BLaER1 (cell line): ENCODE results near the gene UFC1.
A peak's percentile ranks its signal among the peaks of the same experiment; 100 is the strongest.

Experiments used
- H3K27ac ChIP-seq: shearing (Covaris generic); formaldehyde crosslinking; 2 replicates; pipeline ENCODE4 v1.8.1; 2022
- H3K27me3 ChIP-seq: shearing (Covaris generic); formaldehyde crosslinking; 2 replicates; pipeline ENCODE4 v1.8.1; 2022
- H3K36me3 ChIP-seq: shearing (Covaris generic); formaldehyde crosslinking; 2 replicates; pipeline ENCODE4 v1.8.1; 2022
- H3K4me1 ChIP-seq: shearing (Covaris generic); formaldehyde crosslinking; 2 replicates; pipeline ENCODE4 v1.8.1; 2022
- H3K4me2 ChIP-seq: shearing (Covaris generic); formaldehyde crosslinking; 2 replicates; pipeline ENCODE4 v1.8.1; 2022
- H3K4me3 ChIP-seq: shearing (Covaris generic); formaldehyde crosslinking; 2 replicates; pipeline ENCODE4 v1.8.1; 2022
- H3K9ac ChIP-seq: shearing (Covaris generic); formaldehyde crosslinking; 2 replicates; pipeline ENCODE4 v1.8.1; 2022
- H3K9me3 ChIP-seq: shearing (Covaris generic); formaldehyde crosslinking; 2 replicates; pipeline ENCODE4 v1.8.1; 2022
- H4K20me1 ChIP-seq: shearing (Covaris generic); formaldehyde crosslinking; 2 replicates; pipeline ENCODE4 v1.8.1; 2022
- Cebpa-rat ChIP-seq: shearing (Covaris generic); IDR thresholded peaks from 2 replicates; pipeline ENCODE4 v1.8.1; 2022

Gene UFC1

DNA sequence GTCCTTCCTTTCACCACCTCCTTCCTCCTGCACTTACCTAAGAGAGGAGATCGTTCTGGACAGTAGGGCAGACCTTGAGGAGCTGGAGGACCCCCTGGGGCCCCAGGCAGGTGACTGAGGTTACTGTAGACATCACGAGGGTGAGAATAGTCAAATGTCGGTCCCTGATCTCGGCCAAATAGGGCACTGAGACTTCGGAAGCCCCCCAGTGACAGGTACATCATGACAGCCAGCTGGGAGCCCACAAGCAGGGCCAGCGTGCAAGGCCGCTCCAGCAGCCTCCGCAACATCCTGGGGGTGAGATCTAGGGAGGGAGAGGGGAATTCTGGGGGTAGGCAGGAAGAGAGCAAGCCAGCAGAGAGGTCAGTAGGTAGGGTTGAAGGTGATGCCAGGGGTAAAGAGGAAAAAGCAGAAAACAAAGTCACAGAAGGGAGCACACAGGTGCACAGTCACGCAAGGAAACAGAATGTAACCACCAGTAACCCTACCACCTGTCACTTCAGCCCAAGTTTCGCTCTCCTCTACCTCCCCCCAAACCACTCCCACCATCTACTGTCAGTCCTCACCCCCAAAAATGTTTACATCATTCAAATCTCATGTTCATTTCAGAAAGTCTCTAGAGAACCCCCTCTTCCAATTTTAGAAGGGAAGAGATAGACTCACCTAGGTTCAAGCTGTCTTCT is 22.1 kb downstream of the UFC1 start:
- H3K27ac ChIP-seq, result no peak overlapping the region
- no peaks in the 10 kb centered on the region for H3K27me3 ChIP-seq
- peak overlapping the region; percentile 88 for H3K9ac ChIP-seq
- peak overlapping the region; percentile 98 for H3K4me2 ChIP-seq
- peaks cover 53% of the 10 kb centered on the region for H3K36me3 ChIP-seq
- H3K4me1 ChIP-seq, result peaks cover 48% of the 10 kb centered on the region
- no peak for TF ChIP-seq Cebpa-rat
- peaks cover 18% of the 10 kb centered on the region; the same call in 1 of the 2 replicates for H4K20me1 ChIP-seq
- no peaks in the 10 kb centered on the region for H3K9me3 ChIP-seq
- peak overlapping the region; percentile 82 for H3K4me3 ChIP-seq

DNA sequence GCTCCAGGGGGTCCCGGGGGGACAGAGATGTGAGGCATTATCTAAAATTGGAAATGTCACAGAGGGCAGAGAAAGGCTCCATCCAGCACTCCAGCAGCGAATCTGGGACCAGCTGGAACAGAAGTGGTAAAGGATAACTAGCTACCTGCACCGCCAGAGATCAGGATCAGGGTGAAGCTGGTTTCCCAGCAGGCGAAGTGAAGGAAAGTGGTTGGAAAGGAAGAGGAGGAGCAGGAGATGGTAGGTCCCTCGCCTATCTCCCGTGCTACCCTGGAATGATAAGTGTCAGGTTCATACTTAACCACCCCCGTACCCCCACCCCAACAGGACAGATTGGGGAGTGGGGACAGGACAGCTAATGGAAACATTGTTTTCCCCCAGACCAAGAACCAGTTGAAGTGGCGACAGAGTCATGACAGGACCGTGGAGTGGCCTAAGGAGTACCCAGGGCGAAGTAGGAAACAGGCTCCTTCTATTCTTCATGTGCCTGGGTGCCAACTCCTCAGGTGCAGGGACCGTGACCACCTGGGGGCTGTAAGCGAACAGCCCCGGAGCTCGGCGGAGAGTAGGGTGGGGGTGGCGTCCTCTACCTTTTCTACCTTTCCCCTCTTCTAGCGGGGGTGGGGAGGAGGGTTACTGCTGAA is 22.8 kb downstream of the UFC1 start:
- no peaks in the 10 kb centered on the region for H3K9me3 ChIP-seq
- H3K4me1 ChIP-seq, result peaks cover 55% of the 10 kb centered on the region

DNA sequence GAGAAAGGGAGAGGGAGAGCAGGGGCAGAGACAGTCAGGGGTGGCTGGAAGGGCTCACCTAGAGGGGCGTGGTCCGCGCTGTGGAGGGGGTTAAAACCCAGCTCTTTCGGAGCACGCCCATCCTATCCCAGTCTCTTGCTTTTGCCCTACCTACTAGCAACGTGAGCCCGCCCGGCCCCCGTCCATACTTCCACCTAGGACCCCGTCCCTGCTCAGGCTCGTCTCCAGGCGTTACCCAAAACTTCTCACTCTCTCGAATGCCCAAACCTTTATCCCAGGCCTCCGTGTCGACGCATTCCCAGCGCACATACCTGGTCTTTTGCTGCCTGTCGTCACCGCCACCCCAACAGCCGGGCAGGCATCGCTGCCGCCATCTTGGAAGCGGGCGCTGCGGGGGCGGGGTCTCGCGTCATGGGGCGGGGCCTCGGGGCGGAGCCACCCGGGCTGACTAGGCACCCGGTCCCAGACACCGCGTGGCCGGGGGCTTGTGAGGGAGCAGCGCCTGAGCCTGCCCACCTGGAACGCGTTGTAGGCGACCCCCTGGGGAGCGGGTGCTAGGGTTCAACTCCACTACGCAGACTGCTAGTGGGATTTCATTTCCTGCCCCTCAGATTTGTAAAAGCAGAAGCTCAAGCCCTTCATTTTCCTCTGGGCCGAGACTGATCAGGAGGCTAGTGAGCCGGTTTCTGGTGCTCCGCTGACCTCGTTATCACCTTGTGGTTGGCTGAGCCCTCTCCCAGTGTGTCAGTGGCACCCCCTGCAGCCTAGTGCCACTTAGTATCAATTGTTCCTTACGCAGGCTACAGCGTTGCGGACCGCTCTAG is 23.5 kb downstream of the UFC1 start, which contains the start of gene B4GALT3:
Gene B4GALT3 (minus strand): TSS at position 396 of the 824 bp plus-strand sequence. CDS start 1,447 bp downstream, outside the sequence.
- Histone ChIP-seq H3K27ac (peak within 1 kb of the TSS; percentile 86), H3K27me3 (no peaks in the 10 kb centered on the region), H3K36me3 (peaks cover 39% of the 10 kb centered on the region), H3K9ac (peak within 1 kb of the TSS; percentile 88), H3K9me3 (no peaks in the 10 kb centered on the region), H4K20me1 (peaks cover 18% of the 10 kb centered on the region; the same call in 1 of the 2 replicates), H3K4me2 (peak within 1 kb of the TSS; percentile 98), H3K4me3 (peak within 1 kb of the TSS; percentile 82), H3K4me1 (peaks cover 62% of the 10 kb centered on the region)
- no peak for TF ChIP-seq Cebpa-rat

More for the DNA sequence above, 22.8 kb downstream of the UFC1 start:
- H3K4me3 ChIP-seq, result peak overlapping the region; percentile 82
- H3K9ac ChIP-seq, result peak overlapping the region; percentile 88
- peak overlapping the region; percentile 98 for H3K4me2 ChIP-seq
- H3K36me3 ChIP-seq, result peaks cover 46% of the 10 kb centered on the region
- peak overlapping the region; percentile 86 for H3K27ac ChIP-seq
- TF ChIP-seq Cebpa-rat, result no peak
- H3K27me3 ChIP-seq, result no peaks in the 10 kb centered on the region
- peaks cover 18% of the 10 kb centered on the region; the same call in 1 of the 2 replicates for H4K20me1 ChIP-seq

DNA sequence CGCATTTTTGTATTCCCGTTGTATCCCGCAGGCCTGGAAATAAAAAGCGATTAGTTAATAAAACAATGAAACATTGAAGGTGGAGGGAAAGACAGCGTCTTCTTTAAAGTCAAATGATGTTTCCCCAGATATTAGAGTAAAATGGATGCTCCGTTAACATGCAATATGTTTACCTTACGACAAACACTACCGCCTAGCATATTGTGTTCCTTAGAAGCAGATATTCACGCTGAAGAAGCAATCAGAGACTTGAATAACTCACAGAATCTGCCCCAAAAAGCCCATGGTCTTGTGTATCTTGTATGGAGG is 24.1 kb downstream of the UFC1 start:
- H3K4me2 ChIP-seq, result peak overlapping the region; percentile 98

DNA sequence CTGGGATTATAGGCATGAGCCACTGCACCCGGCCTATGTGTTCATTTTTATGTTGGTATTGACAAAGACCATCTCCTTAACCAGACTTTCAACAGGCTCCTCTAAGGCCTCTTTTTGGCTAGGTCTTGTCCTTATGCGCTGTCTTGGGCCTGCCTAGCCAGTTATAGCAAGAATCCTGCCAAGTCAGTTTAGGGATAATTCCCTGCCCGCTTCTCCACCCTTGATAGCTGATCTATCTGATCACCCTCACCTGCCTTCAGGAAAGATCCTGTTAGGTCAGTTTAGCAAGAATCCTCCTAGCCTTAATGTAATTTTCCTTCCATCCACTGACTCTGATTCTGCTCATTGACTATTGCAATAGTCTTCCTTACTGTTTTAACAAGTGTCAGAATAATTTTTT is 25.9 kb downstream of the UFC1 start:
- H3K4me2 ChIP-seq, result peak overlapping the region; percentile 98; the same call in 1 of the 2 replicates
- H3K9ac ChIP-seq, result no peak overlapping the region
- no peak for TF ChIP-seq Cebpa-rat
- no peaks in the 10 kb centered on the region for H3K27me3 ChIP-seq
- no peak overlapping the region for H3K4me3 ChIP-seq
- no peaks in the 10 kb centered on the region for H3K9me3 ChIP-seq
- H3K27ac ChIP-seq, result no peak overlapping the region
- peaks cover 86% of the 10 kb centered on the region for H3K4me1 ChIP-seq
- H4K20me1 ChIP-seq, result peaks cover 18% of the 10 kb centered on the region; the same call in 1 of the 2 replicates
- H3K36me3 ChIP-seq, result peaks cover 15% of the 10 kb centered on the region

More for the DNA sequence above, 24.1 kb downstream of the UFC1 start:
- Histone ChIP-seq H3K9me3 (no peaks in the 10 kb centered on the region), H4K20me1 (peaks cover 18% of the 10 kb centered on the region; the same call in 1 of the 2 replicates), H3K27me3 (no peaks in the 10 kb centered on the region), H3K9ac (peak overlapping the region; percentile 88), H3K4me3 (peak overlapping the region; percentile 82), H3K36me3 (peaks cover 33% of the 10 kb centered on the region), H3K27ac (peak overlapping the region; percentile 86), H3K4me1 (peaks cover 68% of the 10 kb centered on the region)
- no peak for TF ChIP-seq Cebpa-rat

DNA sequence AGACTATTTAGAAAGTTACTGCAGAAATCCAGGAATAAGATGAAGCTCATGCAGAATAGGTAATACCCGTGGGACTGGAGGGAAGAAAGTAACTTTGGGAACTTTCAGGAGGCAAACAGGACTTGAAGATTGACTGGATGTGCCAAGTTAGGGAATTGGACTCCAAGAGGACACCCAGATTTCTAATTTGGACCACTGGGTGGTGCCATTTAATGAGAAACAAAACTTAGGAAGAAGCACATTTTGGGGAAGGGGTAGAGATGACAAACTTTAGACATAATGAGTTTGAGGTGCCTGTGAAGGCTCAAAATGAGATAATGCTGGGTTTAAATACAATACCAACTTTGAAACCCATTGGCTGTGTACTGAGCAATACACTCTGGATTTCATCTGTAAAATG is 26.9 kb downstream of the UFC1 start:
- Histone ChIP-seq H3K9ac (no peak overlapping the region), H3K27me3 (no peaks in the 10 kb centered on the region), H3K36me3 (peaks cover 6% of the 10 kb centered on the region), H3K4me3 (no peak overlapping the region), H3K27ac (no peak overlapping the region), H4K20me1 (peaks cover 13% of the 10 kb centered on the region; the same call in 1 of the 2 replicates), H3K4me1 (peaks cover 87% of the 10 kb centered on the region), H3K9me3 (no peaks in the 10 kb centered on the region), H3K4me2 (no peak overlapping the region)
- TF ChIP-seq Cebpa-rat, result no peak

DNA sequence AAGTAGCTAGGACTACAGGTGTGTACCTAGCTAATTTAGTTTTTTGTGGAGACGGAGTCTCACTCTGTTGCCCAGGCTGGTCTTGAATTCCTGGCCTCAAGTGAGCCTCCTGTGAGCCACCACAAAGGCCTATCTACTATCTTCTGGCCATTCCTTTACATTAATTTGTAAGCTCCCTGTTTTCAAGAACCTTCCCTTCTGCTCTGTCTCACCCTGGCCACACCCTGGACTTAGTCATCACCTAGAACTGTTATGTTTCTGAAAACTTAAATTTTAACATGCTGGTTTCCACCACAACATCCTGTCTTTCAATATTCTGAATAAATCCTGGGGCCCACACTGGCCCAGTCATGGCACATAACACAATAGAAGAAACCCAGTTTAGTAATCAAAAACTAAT is 28.4 kb downstream of the UFC1 start:
- peaks cover 91% of the 10 kb centered on the region for H3K4me1 ChIP-seq

DNA sequence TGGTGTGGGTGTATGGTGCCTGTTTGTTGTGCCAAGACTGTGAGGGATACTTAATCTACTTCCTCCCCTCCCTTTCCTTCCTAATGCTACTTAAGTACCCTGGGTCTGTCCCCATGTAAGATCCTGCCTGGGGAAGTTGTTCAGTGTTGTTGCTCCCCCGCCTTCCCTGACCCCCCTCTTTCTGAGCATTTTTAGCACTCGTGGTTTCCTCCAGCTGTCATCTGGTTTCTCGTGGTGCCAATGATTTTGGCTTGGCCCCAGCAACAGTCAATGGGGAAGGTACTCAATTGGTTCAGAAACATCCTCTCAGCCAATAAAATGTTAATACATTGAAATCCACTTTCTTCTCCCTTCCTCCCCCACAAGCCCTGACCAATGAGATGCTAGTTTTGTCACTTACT is 31.5 kb downstream of the UFC1 start:
- H3K27me3 ChIP-seq, result no peaks in the 10 kb centered on the region
- no peak for TF ChIP-seq Cebpa-rat
- peak overlapping the region; percentile 59; the same call in 1 of the 2 replicates for H3K9ac ChIP-seq
- peak overlapping the region; percentile 45; the same call in 1 of the 2 replicates for H3K4me3 ChIP-seq
- H3K27ac ChIP-seq, result peak overlapping the region; percentile 92
- H3K9me3 ChIP-seq, result no peaks in the 10 kb centered on the region
- H3K4me2 ChIP-seq, result peak overlapping the region; percentile 83
- H3K36me3 ChIP-seq, result no peaks in the 10 kb centered on the region
- peaks cover 73% of the 10 kb centered on the region for H3K4me1 ChIP-seq
- no peaks in the 10 kb centered on the region for H4K20me1 ChIP-seq

More for the DNA sequence above, 28.4 kb downstream of the UFC1 start:
- Histone ChIP-seq H3K27ac (peak overlapping the region; percentile 12; the same call in 1 of the 2 replicates), H3K36me3 (no peaks in the 10 kb centered on the region), H3K27me3 (no peaks in the 10 kb centered on the region), H3K4me2 (peak overlapping the region; percentile 23), H3K9me3 (no peaks in the 10 kb centered on the region), H4K20me1 (no peaks in the 10 kb centered on the region), H3K9ac (no peak overlapping the region), H3K4me3 (no peak overlapping the region)
- no peak for TF ChIP-seq Cebpa-rat

DNA sequence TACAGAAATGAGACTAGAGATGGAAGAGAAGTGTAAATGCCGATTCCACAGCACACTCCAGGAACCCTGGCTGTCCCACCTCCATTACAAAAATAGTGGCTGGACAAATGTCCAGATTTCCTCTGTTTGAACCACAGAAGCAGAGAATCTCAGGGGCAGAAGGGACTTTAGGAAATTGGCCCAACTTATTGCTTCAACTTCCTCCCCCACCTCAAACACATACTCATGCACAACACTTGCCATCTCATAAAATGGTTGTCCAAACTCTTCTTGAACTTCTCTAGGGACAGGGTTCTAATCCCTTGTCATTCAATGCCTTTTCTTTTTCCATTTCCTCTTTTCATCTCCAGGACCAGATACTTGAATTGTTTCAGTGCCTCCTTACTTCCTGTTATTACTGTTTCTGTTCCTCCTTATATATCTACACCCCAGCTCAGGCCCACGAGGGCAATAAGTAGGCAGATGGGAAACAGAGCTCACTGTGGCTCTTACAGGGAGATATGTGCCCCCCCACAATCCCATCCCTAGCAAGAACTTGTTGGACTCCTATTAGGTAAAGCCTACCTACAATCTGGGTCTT is 32.0 kb downstream of the UFC1 start:
- Histone ChIP-seq H3K36me3 (no peaks in the 10 kb centered on the region), H4K20me1 (no peaks in the 10 kb centered on the region), H3K4me2 (peak overlapping the region; percentile 83), H3K4me3 (peak overlapping the region; percentile 45; the same call in 1 of the 2 replicates), H3K27ac (peak overlapping the region; percentile 92), H3K9ac (peak overlapping the region; percentile 59), H3K4me1 (peaks cover 70% of the 10 kb centered on the region), H3K9me3 (no peaks in the 10 kb centered on the region), H3K27me3 (no peaks in the 10 kb centered on the region)
- TF ChIP-seq Cebpa-rat, result no peak
